Natural killer cell (primary cell): Measurements from ENCODE around the gene PRR3. TPM values are rescaled to one million over a fixed set of nuclear protein-coding genes. Genes with fewer than 3 reads are reported as not detected.

Experiments used
- ATAC-seq, 3 donors: fragments of 150-1000 bp in 2 of 3; fragments of 200-7000 bp in 1 of 3; cut with Tn5 transposase; 1 replicate in 1 of 3; 2 replicates in 2 of 3; pipeline ENCODE4 v1.10.0; 2021; ENCODE audit warnings: mild to moderate bottlenecking in 2 of 3, moderate library complexity in 2 of 3
- DNase-seq, 2 donors: peaks; one replicate each; pipeline versions ENCODE4 v3.0.0 to v3.0.0-alpha.2; 2013 to 2021; ENCODE audit warnings: mixed read lengths in 1 of 2
- H3K27ac ChIP-seq: one replicate; pipeline ENCODE4 v1.5.1; 2013; ENCODE audit warnings: mild to moderate bottlenecking, low read length
- H3K27me3 ChIP-seq: one replicate; pipeline ENCODE4 v1.6.1; 2013; ENCODE audit warnings: low read length; ENCODE audit not compliant: control insufficient read depth, insufficient read depth
- H3K36me3 ChIP-seq: one replicate; pipeline ENCODE4 v1.6.1; 2013; ENCODE audit warnings: low read length; ENCODE audit not compliant: control insufficient read depth, insufficient read depth
- H3K4me1 ChIP-seq: one replicate; pipeline ENCODE4 v1.6.1; 2013; ENCODE audit warnings: low read length; ENCODE audit not compliant: control insufficient read depth, insufficient read depth
- H3K4me3 ChIP-seq: one replicate; pipeline ENCODE4 v1.5.1; 2013; ENCODE audit warnings: low read length
- H3K9me3 ChIP-seq: one replicate; pipeline ENCODE4 v1.6.1; 2013; ENCODE audit warnings: low read length; ENCODE audit not compliant: control insufficient read depth, insufficient read depth
- H3K27ac Mint-ChIP-seq, 2 donors: one replicate each; pipeline ENCODE4 v1.8.0; 2022; ENCODE audit warnings: mild to moderate bottlenecking in 2 of 2, mixed read lengths in 2 of 2, moderate library complexity in 1 of 2
- H3K27me3 Mint-ChIP-seq, 2 donors: one replicate each; pipeline ENCODE4 v1.8.0; 2022; ENCODE audit warnings: low read depth in 2 of 2, mixed read lengths in 2 of 2
- H3K36me3 Mint-ChIP-seq: one replicate; pipeline ENCODE4 v1.8.0; 2022; ENCODE audit warnings: mixed read lengths
- H3K4me1 Mint-ChIP-seq, 2 donors: one replicate each; pipeline ENCODE4 v1.8.0; 2022; ENCODE audit warnings: mixed read lengths in 2 of 2
- H3K4me3 Mint-ChIP-seq: one replicate; pipeline ENCODE4 v1.8.0; 2022; ENCODE audit warnings: mild to moderate bottlenecking, moderate library complexity, mixed read lengths
- H3K9me3 Mint-ChIP-seq, 2 donors: one replicate each; pipeline ENCODE4 v1.8.0; 2022; ENCODE audit warnings: mixed read lengths in 2 of 2
- WGBS: methylation state at CpG from one replicate; pipeline ENCODE4 v1.1.7; 2013; ENCODE audit warnings: missing lambda C conversion rate; ENCODE audit not compliant: insufficient coverage; 5-methylcytosine and 5-hydroxymethylcytosine counted together
- intact Hi-C: fragments of 100-400 bp; cut with micrococcal nuclease; formaldehyde crosslinking; loops from one replicate; pipeline ENCODE4 v1.14.2; 2022
- total RNA-seq, 4 donors: library from RNA; stranded (reverse); fragments of 120-200 nt in 1 of 4; gene quantifications; one replicate each; pipeline versions ENCODE4 v1.2.3 to v1.2.4, GENCODE V29; 2013 to 2022
- TF ChIP-seq, protein P1 (sequence below): fragments of 200-600 bp; IDR thresholded peaks from one replicate; pipeline ENCODE4 v1.8.0; 2022; ENCODE audit warnings: antibody characterized with exemption

The PRR3 gene
- total RNA-seq, 3 donors from 2014 or later (not counting 1 experiment from before 2014, with no cell fraction given) = 9.5 to 14.8 (median 13.9) TPM

DNA sequence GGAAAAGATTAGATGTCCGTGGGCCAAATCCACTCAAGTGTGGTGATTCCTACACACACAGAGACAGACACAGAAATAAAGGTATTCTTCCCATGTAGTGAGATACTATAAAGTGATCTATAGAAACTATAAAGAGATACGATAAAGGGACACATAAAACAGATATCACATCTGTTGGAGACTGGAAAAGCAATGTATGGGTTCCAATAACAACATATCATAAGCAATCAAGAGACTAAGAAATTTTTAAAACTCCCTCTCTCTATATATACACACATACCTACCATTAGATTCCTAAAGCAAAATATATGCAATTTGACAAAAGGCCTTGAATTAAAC lies 54.7 kb downstream of the PRR3 start:
- H3K36me3 Mint-ChIP-seq = peaks cover 29% of the 10 kb centered on the region
- peak overlapping the region; percentile 96 to 100 for H3K27ac Mint-ChIP-seq
- peaks cover 57 to 75% of the 10 kb centered on the region in 2 donors for H3K4me1 Mint-ChIP-seq
- WGBS = no CpG with 5 or more reads among the region's 2 CpGs
- Histone ChIP-seq H3K4me3 (no peak overlapping the region), H3K9me3 (no peaks in the 10 kb centered on the region), H3K4me1 (peaks cover 12% of the 10 kb centered on the region), H3K27ac (no peak overlapping the region), H3K27me3 (no peaks in the 10 kb centered on the region), H3K36me3 (peaks cover 42% of the 10 kb centered on the region)
- intact Hi-C loops = loop anchor here (10.0 kb wide), 1 partner anchor 743 kb away; the partner anchor contains the start of gene HLA-B
- no peaks in the 10 kb centered on the region for H3K9me3 Mint-ChIP-seq
- no peaks in the 10 kb centered on the region for H3K27me3 Mint-ChIP-seq
- H3K4me3 Mint-ChIP-seq = peak overlapping the region; percentile 21
- DNase-seq (no peak), ATAC-seq (no peak)
- TF ChIP-seq, protein P1, sequence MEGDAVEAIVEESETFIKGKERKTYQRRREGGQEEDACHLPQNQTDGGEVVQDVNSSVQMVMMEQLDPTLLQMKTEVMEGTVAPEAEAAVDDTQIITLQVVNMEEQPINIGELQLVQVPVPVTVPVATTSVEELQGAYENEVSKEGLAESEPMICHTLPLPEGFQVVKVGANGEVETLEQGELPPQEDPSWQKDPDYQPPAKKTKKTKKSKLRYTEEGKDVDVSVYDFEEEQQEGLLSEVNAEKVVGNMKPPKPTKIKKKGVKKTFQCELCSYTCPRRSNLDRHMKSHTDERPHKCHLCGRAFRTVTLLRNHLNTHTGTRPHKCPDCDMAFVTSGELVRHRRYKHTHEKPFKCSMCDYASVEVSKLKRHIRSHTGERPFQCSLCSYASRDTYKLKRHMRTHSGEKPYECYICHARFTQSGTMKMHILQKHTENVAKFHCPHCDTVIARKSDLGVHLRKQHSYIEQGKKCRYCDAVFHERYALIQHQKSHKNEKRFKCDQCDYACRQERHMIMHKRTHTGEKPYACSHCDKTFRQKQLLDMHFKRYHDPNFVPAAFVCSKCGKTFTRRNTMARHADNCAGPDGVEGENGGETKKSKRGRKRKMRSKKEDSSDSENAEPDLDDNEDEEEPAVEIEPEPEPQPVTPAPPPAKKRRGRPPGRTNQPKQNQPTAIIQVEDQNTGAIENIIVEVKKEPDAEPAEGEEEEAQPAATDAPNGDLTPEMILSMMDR = no peak

DNA sequence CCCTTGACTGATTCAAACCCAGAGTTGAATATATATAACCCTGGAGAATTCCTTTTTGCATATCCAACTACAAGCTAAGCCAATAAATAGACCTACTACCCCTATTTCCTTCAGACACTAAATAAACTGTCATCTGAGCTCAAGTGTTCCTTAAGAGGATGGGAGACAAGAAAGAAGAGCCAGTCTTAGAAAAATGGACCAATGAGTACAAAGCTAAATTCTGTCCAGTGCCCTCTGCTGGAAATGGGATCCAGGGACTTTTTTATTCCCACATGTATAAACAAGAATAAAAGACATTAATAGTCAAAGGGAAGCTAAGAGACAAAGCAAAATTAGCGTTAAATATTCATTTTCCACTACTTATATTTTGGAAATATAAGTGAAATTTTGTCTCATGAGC lies 55.1 kb downstream of the PRR3 start:
- Histone ChIP-seq H3K4me1 (peaks cover 12% of the 10 kb centered on the region), H3K36me3 (peaks cover 40% of the 10 kb centered on the region), H3K4me3 (no peak overlapping the region), H3K9me3 (no peaks in the 10 kb centered on the region), H3K27me3 (no peaks in the 10 kb centered on the region), H3K27ac (no peak overlapping the region)
- H3K27me3 Mint-ChIP-seq = peaks cover 0 to 3% of the 10 kb centered on the region in 2 donors
- H3K4me1 Mint-ChIP-seq = peaks cover 61 to 79% of the 10 kb centered on the region in 2 donors
- peak in 1 of 2 donors; percentile 24 for DNase-seq
- no peak for ATAC-seq
- peaks cover 30% of the 10 kb centered on the region for H3K36me3 Mint-ChIP-seq
- no peaks in the 10 kb centered on the region for H3K9me3 Mint-ChIP-seq
- no peak overlapping the region for H3K4me3 Mint-ChIP-seq
- no CpG with 5 or more reads among the region's 1 CpG for WGBS
- TF ChIP-seq, protein P1 = no peak
- intact Hi-C loops = loop anchor here (10.0 kb wide), 1 partner anchor 743 kb away; the partner anchor contains the start of gene HLA-B
- H3K27ac Mint-ChIP-seq = peak overlapping the region; percentile 96 to 100

DNA sequence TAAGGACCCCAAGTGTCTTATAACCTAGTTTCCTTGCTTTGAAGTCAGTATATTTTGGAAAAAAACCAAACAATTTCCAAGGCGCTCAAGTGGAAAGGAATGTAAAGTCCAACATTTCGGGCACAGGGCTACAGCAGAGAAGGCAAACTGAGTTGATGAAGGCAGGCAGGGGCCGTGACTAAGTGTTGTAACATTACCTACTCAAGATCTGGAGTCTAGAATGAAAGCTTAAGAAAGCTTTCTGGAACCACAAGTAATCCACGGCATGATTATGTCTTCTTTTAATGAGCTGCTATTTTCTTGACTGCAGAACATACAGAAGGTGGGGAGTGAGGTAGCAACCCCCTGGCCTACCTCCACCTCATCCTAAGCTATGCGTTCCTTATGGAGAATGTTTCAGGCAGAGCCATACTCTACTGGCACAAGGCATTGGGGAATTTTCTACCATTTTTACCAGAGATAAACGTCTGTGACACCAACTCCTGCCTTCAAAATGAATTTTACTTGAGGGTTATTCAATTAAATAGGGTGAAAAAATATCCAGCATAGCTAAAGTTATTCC lies 55.7 kb downstream of the PRR3 start:
- ATAC-seq (no peak), DNase-seq (peak in 1 of 2 donors; percentile 9)
- intact Hi-C loops = loop anchor here (10.0 kb wide), 1 partner anchor 742 kb away; the partner anchor contains the start of gene HLA-B
- Histone ChIP-seq H3K4me3 (no peak overlapping the region), H3K4me1 (peaks cover 12% of the 10 kb centered on the region), H3K36me3 (peaks cover 35% of the 10 kb centered on the region), H3K27me3 (no peaks in the 10 kb centered on the region), H3K9me3 (no peaks in the 10 kb centered on the region), H3K27ac (peak overlapping the region; percentile 99)
- peaks cover 27% of the 10 kb centered on the region for H3K36me3 Mint-ChIP-seq
- TF ChIP-seq, protein P1 = no peak
- WGBS = 79% methylated on average over 5 of the region's 6 CpGs
- H3K4me1 Mint-ChIP-seq = peaks cover 61 to 75% of the 10 kb centered on the region in 2 donors
- H3K9me3 Mint-ChIP-seq = no peaks in the 10 kb centered on the region
- H3K27me3 Mint-ChIP-seq = peaks cover 0 to 5% of the 10 kb centered on the region in 2 donors
- H3K27ac Mint-ChIP-seq = peak overlapping the region; percentile 96 to 100
- H3K4me3 Mint-ChIP-seq = no peak overlapping the region

Other genes starting within 250 kb of the PRR3 start
- gene TRIM39, start 230.4 kb upstream of the PRR3 start, total RNA-seq = 10 to 100 TPM; 32.1 to 40.1 (median 38.5) TPM
- gene RPP21, start 212.1 kb upstream of the PRR3 start, total RNA-seq = 10 to 100 TPM; 24.6 to 33.3 (median 31.4) TPM
- gene HLA-E, start 67.8 kb upstream of the PRR3 start, total RNA-seq = 1,000 to 10,000 TPM; 1,807 to 2,048 (median 1,904) TPM
- gene GNL1, start 806 bp upstream of the PRR3 start, total RNA-seq = 100 to 1,000 TPM; 137 to 208 (median 187) TPM
- gene ABCF1, start 14.1 kb downstream of the PRR3 start, total RNA-seq = 100 to 1,000 TPM in 2 of 3 donors, 10 to 100 TPM in 1; 91.4 to 138 (median 138) TPM
- gene PPP1R10, start 59.9 kb downstream of the PRR3 start, total RNA-seq = 100 to 1,000 TPM; 151 to 222 (median 174) TPM
- 10 to 100 TPM; 14.2 to 19.9 (median 16.6) TPM for gene MRPS18B, start 60.5 kb downstream of the PRR3 start, total RNA-seq
- gene ATAT1, start 69.6 kb downstream of the PRR3 start, total RNA-seq = 10 to 100 TPM in 1 of 3 donors, 1 to 10 TPM in 2; 8.1 to 10.8 (median 8.9) TPM
- 10 to 100 TPM; 39.4 to 51.4 (median 50.9) TPM for gene C6orf136, start 89.8 kb downstream of the PRR3 start, total RNA-seq
- gene DHX16, start 115.7 kb downstream of the PRR3 start, total RNA-seq = 10 to 100 TPM; 27.3 to 35.7 (median 27.7) TPM
- 100 to 1,000 TPM; 183 to 260 (median 219) TPM for gene PPP1R18, start 129.3 kb downstream of the PRR3 start, total RNA-seq
- 1 to 10 TPM; 7.4 to 8.9 (median 8.7) TPM for gene NRM, start 133.7 kb downstream of the PRR3 start, total RNA-seq
- 10 to 100 TPM; 61.2 to 77.0 (median 64.5) TPM for gene MDC1, start 160.0 kb downstream of the PRR3 start, total RNA-seq
- gene TUBB, start 163.1 kb downstream of the PRR3 start, total RNA-seq = 100 to 1,000 TPM; 121 to 168 (median 127) TPM
- gene FLOT1, start 185.4 kb downstream of the PRR3 start, total RNA-seq = 100 to 1,000 TPM in 1 of 3 donors, 10 to 100 TPM in 2; 73.1 to 113 (median 94.2) TPM
- gene IER3, start 187.3 kb downstream of the PRR3 start, total RNA-seq = 100 to 1,000 TPM in 1 of 3 donors, 10 to 100 TPM in 2; 39.7 to 105 (median 66.5) TPM